Hepatocyte (in vitro differentiated cells): ENCODE measurements around the gene UCHL3.

Experiments used
- CTCF ChIP-seq: fragments of 200-600 bp; sonication (generic); IDR thresholded peaks from 2 replicates; pipeline ENCODE4 v1.5.1; 2016; ENCODE audit warnings: antibody characterized with exemption, mild to moderate bottlenecking; ENCODE audit not compliant: poor library complexity
- EZH2 ChIP-seq: fragments of 200-600 bp; sonication (generic); IDR thresholded peaks from 2 replicates; pipeline ENCODE4 v1.6.1; 2016; ENCODE audit warnings: antibody characterized with exemption, mild to moderate bottlenecking, borderline replicate concordance
- EZH2phosphoT487 ChIP-seq: fragments of 200-600 bp; sonication (generic); IDR thresholded peaks from one replicate; pipeline ENCODE4 v1.6.1; 2018; ENCODE audit warnings: antibody characterized with exemption, mild to moderate bottlenecking, low read depth, moderate library complexity; ENCODE audit not compliant: unreplicated experiment, severe bottlenecking

GRCh38 chr13:75521956-75522355, 27.6 kb upstream of the UCHL3 start:
- TF ChIP-seq CTCF (no peak), EZH2 (no peak), EZH2phosphoT487 (no peak)
